SK-N-SH (cell line): ENCODE data around the gene ZNF81. TPM values are rescaled to one million over a fixed set of nuclear protein-coding genes. Genes with fewer than 3 reads are reported as not detected.

Source experiments
- CTCF ChIA-PET: fragments of 300-600, 350-600 bp; formaldehyde crosslinking; extraction: SDS; loops from one replicate; lab custom pipeline; 2021; lab: Yijun Ruan, JAX
- POLR2A ChIA-PET: fragments of 350-600 bp; sonication (Branson Sonifier 250); formaldehyde crosslinking; extraction: SDS; loops from one replicate; lab custom pipeline; 2020; ENCODE audit warnings: antibody characterized with exemption, inconsistent platforms; lab: Yijun Ruan, JAX
- DNase-seq: peaks from one replicate; pipeline ENCODE4 v3.0.0; 2012
- H2AFZ ChIP-seq: fragments of 200-600 bp; sonication (generic); 2 replicates; pipeline ENCODE4 v1.8.1; 2016; ENCODE audit warnings: antibody characterized with exemption, mild to moderate bottlenecking, low read depth
- H3F3A ChIP-seq: fragments of 200-600 bp; sonication (generic); replicated peaks from 2 replicates; pipeline ENCODE3; 2016; ENCODE audit warnings: antibody characterized with exemption, mild to moderate bottlenecking; ENCODE audit not compliant: insufficient read depth
- H3K27ac ChIP-seq, 2 experiments: fragments of 200-500 bp in 1 of 2; fragments of 200-600 bp in 1 of 2; sonication (Bioruptor generic) in 1 of 2; sonication (generic), shearing (Covaris generic) in 1 of 2; 2 replicates each; pipeline versions ENCODE4 v1.5.1 to v1.6.1; 2014 to 2016; ENCODE audit warnings: low read depth in 2 of 2, inconsistent platforms in 1 of 2, low read length in 1 of 2, mild to moderate bottlenecking in 1 of 2, mixed read lengths in 1 of 2
- H3K27me3 ChIP-seq: fragments of 200-600 bp; sonication (generic), shearing (Covaris generic); 2 replicates; pipeline ENCODE4 v1.6.1; 2016; ENCODE audit warnings: mixed run types; ENCODE audit not compliant: insufficient read depth
- H3K36me3 ChIP-seq, 2 experiments: fragments of 200-500 bp in 1 of 2; fragments of 200-600 bp in 1 of 2; sonication (Bioruptor generic) in 1 of 2; sonication (generic) in 1 of 2; replicated peaks in 1 of 2; 2 replicates each; pipeline versions ENCODE3 to v1.5.1; 2014 to 2016; ENCODE audit warnings: low read length in 1 of 2, mild to moderate bottlenecking in 1 of 2; ENCODE audit not compliant: insufficient read depth in 2 of 2, control insufficient read depth in 1 of 2
- H3K4me1 ChIP-seq, 2 experiments: fragments of 200-500 bp in 1 of 2; fragments of 200-600 bp in 1 of 2; sonication (Bioruptor generic) in 1 of 2; sonication (generic), shearing (Covaris generic) in 1 of 2; 2 replicates each; pipeline versions ENCODE4 v1.5.1 to v1.6.1; 2014 to 2016; ENCODE audit warnings: low read depth in 1 of 2, low read length in 1 of 2, mixed run types in 1 of 2; ENCODE audit not compliant: insufficient read depth in 2 of 2, control insufficient read depth in 1 of 2
- H3K4me2 ChIP-seq: fragments of 200-600 bp; sonication (generic), shearing (Covaris generic); 2 replicates; pipeline ENCODE4 v1.6.1; 2017; ENCODE audit warnings: mixed run types
- H3K4me3 ChIP-seq, 2 experiments: fragments of 200-500 bp in 1 of 2; fragments of 200-600 bp in 1 of 2; sonication (Bioruptor generic) in 1 of 2; sonication (generic), shearing (Covaris generic) in 1 of 2; 2 replicates each; pipeline versions ENCODE4 v1.5.1 to v1.8.1; 2014 to 2016; ENCODE audit warnings: low read depth in 2 of 2, inconsistent platforms in 1 of 2, low read length in 1 of 2, mild to moderate bottlenecking in 1 of 2, mixed read lengths in 1 of 2, moderate library complexity in 1 of 2
- H3K79me2 ChIP-seq: fragments of 200-600 bp; sonication (generic); 2 replicates; pipeline ENCODE4 v1.8.1; 2017; ENCODE audit warnings: mild to moderate bottlenecking; ENCODE audit not compliant: insufficient read depth
- H3K9ac ChIP-seq: fragments of 200-600 bp; sonication (generic); 2 replicates; pipeline ENCODE4 v1.6.1; 2017; ENCODE audit warnings: mixed run types
- H3K9me2 ChIP-seq: fragments of 200-600 bp; sonication (generic); 2 replicates; pipeline ENCODE4 v1.6.1; 2017; ENCODE audit warnings: mixed run types
- H3K9me3 ChIP-seq: fragments of 200-600 bp; sonication (generic); 2 replicates; pipeline ENCODE4 v1.6.1; 2017; ENCODE audit warnings: mixed run types, mild to moderate bottlenecking, moderate library complexity
- H4K20me1 ChIP-seq: fragments of 200-600 bp; sonication (generic); 2 replicates; pipeline ENCODE4 v1.6.1; 2017; ENCODE audit warnings: mild to moderate bottlenecking, mixed run types; ENCODE audit not compliant: insufficient read depth
- CHD2 ChIP-seq: fragments of 150-350 bp; IDR thresholded peaks from 2 replicates; pipeline ENCODE4 v1.6.1; 2018; ENCODE audit warnings: low read length; ENCODE audit not compliant: partially characterized antibody
- FOSL2 ChIP-seq: IDR thresholded peaks from 2 replicates; pipeline ENCODE4 v1.4.0; 2012; ENCODE audit warnings: low read depth, mild to moderate bottlenecking, moderate library complexity, borderline replicate concordance
- FOXJ3 ChIP-seq: sonication (generic); formaldehyde crosslinking; IDR thresholded peaks from 2 replicates; pipeline ENCODE4 v1.5.1; 2020; ENCODE audit warnings: mild to moderate bottlenecking, missing genetic modification reagents
- GATA2 ChIP-seq: sonication (generic); formaldehyde crosslinking; IDR thresholded peaks from 2 replicates; pipeline ENCODE4 v1.5.0; 2020; ENCODE audit warnings: mild to moderate bottlenecking, missing genetic modification reagents
- MXI1 ChIP-seq: IDR thresholded peaks from 2 replicates; pipeline ENCODE4 v1.6.1; 2012; ENCODE audit warnings: mild to moderate bottlenecking, low read depth, low read length, improper control_type of control experiment
- NFIC ChIP-seq: IDR thresholded peaks from 2 replicates; pipeline ENCODE4 v1.4.0; 2012; ENCODE audit warnings: borderline replicate concordance
- REST ChIP-seq: IDR thresholded peaks from 2 replicates; pipeline ENCODE4 v1.6.1; 2012; ENCODE audit warnings: mild to moderate bottlenecking, low read depth, low read length, moderate library complexity
- RFX5 ChIP-seq: IDR thresholded peaks from 2 replicates; pipeline ENCODE4 v1.6.1; 2012; ENCODE audit warnings: mild to moderate bottlenecking, improper control_type of control experiment, low read length
- SIN3A ChIP-seq: IDR thresholded peaks from 2 replicates; pipeline ENCODE4 v1.6.1; 2012; ENCODE audit warnings: low read depth, mild to moderate bottlenecking, low read length, moderate library complexity, borderline replicate concordance
- SMC3 ChIP-seq: IDR thresholded peaks from 2 replicates; pipeline ENCODE4 v1.6.1; 2012; ENCODE audit warnings: low read depth, low read length, improper control_type of control experiment
- TAF1 ChIP-seq: IDR thresholded peaks from 2 replicates; pipeline ENCODE4 v1.6.1; 2012; ENCODE audit warnings: low read depth, mild to moderate bottlenecking, low read length, moderate library complexity, borderline replicate concordance
- TCF12 ChIP-seq: IDR thresholded peaks from 2 replicates; pipeline ENCODE4 v1.4.0; 2012
- YY1 ChIP-seq: IDR thresholded peaks from 2 replicates; pipeline ENCODE4 v1.4.0; 2012; ENCODE audit warnings: low read depth, mild to moderate bottlenecking
- ZBTB33 ChIP-seq: IDR thresholded peaks from 2 replicates; pipeline ENCODE4 v1.4.0; 2012; ENCODE audit warnings: low read depth, borderline replicate concordance
- WGBS: methylation state at CpG from one replicate; pipeline ENCODE4 v1.1.6; 2017; ENCODE audit warnings: low lambda C conversion rate; 5-methylcytosine and 5-hydroxymethylcytosine counted together
- polyA plus RNA-seq, 3 experiments: library from polyadenylated mRNA; depleted of rRNA; stranded (reverse); fragments of >200 nt; gene quantifications; 2 replicates each; pipeline ENCODE4 v1.2.3, GENCODE V29; 2012
- TF ChIP-seq, protein P1 (sequence below): fragments of 200-600 bp; sonication (generic); IDR thresholded peaks from 2 replicates; pipeline ENCODE4 v1.6.1; 2017; ENCODE audit warnings: antibody characterized with exemption, mild to moderate bottlenecking, moderate library complexity
- TF ChIP-seq, protein P2 (sequence below): IDR thresholded peaks from 2 replicates; pipeline ENCODE4; 2012
- TF ChIP-seq, protein P3 (sequence below): IDR thresholded peaks from 2 replicates; pipeline ENCODE4 v1.4.0; 2012; ENCODE audit warnings: low read depth, borderline replicate concordance

Gene ZNF81
- polyA plus RNA-seq, 1 of the 3 experiments (the other 2 are of a cell fraction) = 3.5 TPM

GRCh38 chrX:47936940-47937317, 100.2 kb downstream of the ZNF81 start (continued):
- TF ChIP-seq, protein P1, sequence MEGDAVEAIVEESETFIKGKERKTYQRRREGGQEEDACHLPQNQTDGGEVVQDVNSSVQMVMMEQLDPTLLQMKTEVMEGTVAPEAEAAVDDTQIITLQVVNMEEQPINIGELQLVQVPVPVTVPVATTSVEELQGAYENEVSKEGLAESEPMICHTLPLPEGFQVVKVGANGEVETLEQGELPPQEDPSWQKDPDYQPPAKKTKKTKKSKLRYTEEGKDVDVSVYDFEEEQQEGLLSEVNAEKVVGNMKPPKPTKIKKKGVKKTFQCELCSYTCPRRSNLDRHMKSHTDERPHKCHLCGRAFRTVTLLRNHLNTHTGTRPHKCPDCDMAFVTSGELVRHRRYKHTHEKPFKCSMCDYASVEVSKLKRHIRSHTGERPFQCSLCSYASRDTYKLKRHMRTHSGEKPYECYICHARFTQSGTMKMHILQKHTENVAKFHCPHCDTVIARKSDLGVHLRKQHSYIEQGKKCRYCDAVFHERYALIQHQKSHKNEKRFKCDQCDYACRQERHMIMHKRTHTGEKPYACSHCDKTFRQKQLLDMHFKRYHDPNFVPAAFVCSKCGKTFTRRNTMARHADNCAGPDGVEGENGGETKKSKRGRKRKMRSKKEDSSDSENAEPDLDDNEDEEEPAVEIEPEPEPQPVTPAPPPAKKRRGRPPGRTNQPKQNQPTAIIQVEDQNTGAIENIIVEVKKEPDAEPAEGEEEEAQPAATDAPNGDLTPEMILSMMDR = no peak

DNA sequence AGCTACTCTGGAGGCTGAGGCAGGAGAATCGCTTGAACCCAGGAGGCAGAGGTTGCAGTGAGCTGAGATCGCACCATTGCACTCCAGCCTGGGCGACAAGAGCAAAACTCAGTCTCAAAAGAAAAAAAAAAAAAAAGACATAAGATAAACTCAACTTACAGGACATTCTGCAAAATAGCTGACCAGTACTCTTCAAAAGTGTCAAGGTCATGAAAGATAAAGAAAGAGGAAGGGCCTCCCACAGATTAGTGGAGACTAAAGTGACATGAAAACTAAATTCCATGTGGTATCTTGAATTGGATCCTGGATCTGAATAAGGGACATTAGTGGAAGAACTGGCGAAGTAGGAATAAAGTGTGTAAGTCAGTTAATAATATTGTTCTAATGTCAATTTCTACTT, 103.7 kb downstream of the ZNF81 start:
- no peaks in the 10 kb centered on the region for H4K20me1 ChIP-seq
- DNase-seq = no peak
- no peaks in the 10 kb centered on the region for H3K9me2 ChIP-seq
- H3K4me3 ChIP-seq = no peak overlapping the region
- H3K27ac ChIP-seq = no peak overlapping the region
- 64% methylated on average over 4 of the region's 4 CpGs for WGBS
- H3K79me2 ChIP-seq = no peaks in the 10 kb centered on the region
- H3K27me3 ChIP-seq = no peaks in the 10 kb centered on the region
- TF ChIP-seq SIN3A (no peak), GATA2 (CRISPR knock-in tag) (no peak), FOSL2 (no peak)
- TF ChIP-seq, protein P2, sequence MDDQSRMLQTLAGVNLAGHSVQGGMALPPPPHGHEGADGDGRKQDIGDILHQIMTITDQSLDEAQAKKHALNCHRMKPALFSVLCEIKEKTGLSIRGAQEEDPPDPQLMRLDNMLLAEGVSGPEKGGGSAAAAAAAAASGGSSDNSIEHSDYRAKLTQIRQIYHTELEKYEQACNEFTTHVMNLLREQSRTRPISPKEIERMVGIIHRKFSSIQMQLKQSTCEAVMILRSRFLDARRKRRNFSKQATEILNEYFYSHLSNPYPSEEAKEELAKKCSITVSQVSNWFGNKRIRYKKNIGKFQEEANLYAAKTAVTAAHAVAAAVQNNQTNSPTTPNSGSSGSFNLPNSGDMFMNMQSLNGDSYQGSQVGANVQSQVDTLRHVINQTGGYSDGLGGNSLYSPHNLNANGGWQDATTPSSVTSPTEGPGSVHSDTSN = no peak
- no peaks in the 10 kb centered on the region for H3K36me3 ChIP-seq
- no peak overlapping the region for H2AFZ ChIP-seq
- no peak overlapping the region for H3K9ac ChIP-seq
- no peaks in the 10 kb centered on the region for H3F3A ChIP-seq
- POLR2A ChIA-PET = no interaction called here
- no peak overlapping the region for H3K4me2 ChIP-seq
- H3K4me1 ChIP-seq = no peaks in the 10 kb centered on the region
- no peaks in the 10 kb centered on the region for H3K9me3 ChIP-seq
- CTCF ChIA-PET = no interaction called here

GRCh38 chrX:47941423-47941822, 104.7 kb downstream of the ZNF81 start:
- no peak overlapping the region for H3K9ac ChIP-seq
- no peaks in the 10 kb centered on the region for H3K79me2 ChIP-seq
- 13% methylated on average over 4 of the region's 4 CpGs for WGBS
- no peak overlapping the region for H2AFZ ChIP-seq
- no peak for DNase-seq
- no peaks in the 10 kb centered on the region for H3K9me2 ChIP-seq
- H3K4me2 ChIP-seq = no peak overlapping the region
- ChIA-PET POLR2A (no interaction called here), CTCF (no interaction called here)
- H4K20me1 ChIP-seq = no peaks in the 10 kb centered on the region
- no peaks in the 10 kb centered on the region for H3K9me3 ChIP-seq
- H3K27ac ChIP-seq = no peak overlapping the region
- H3K4me1 ChIP-seq = no peaks in the 10 kb centered on the region
- H3K4me3 ChIP-seq = no peak overlapping the region
- no peaks in the 10 kb centered on the region for H3F3A ChIP-seq
- H3K36me3 ChIP-seq = no peaks in the 10 kb centered on the region
- H3K27me3 ChIP-seq = no peaks in the 10 kb centered on the region
- no peak for TF ChIP-seq CHD2
- TF ChIP-seq TAF1 = no peak
- TF ChIP-seq FOXJ3 = no peak
- TF ChIP-seq MXI1 = no peak
- no peak for TF ChIP-seq NFIC
- no peak for TF ChIP-seq TCF12
- no peak for TF ChIP-seq YY1
- TF ChIP-seq REST = no peak
- TF ChIP-seq, protein P3, sequence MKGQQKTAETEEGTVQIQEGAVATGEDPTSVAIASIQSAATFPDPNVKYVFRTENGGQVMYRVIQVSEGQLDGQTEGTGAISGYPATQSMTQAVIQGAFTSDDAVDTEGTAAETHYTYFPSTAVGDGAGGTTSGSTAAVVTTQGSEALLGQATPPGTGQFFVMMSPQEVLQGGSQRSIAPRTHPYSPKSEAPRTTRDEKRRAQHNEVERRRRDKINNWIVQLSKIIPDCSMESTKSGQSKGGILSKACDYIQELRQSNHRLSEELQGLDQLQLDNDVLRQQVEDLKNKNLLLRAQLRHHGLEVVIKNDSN = no peak
- TF ChIP-seq SIN3A = no peak
- TF ChIP-seq RFX5 = no peak
- no peak for TF ChIP-seq SMC3
- TF ChIP-seq ZBTB33 = no peak
